Thymus (tissue), 11 donors: Measurements from ENCODE around the gene NT5DC4. TPM values are rescaled to one million over a fixed set of nuclear protein-coding genes. Genes with fewer than 3 reads are reported as not detected.

Source experiments
- DNase-seq, 9 donors: peaks; one replicate each; pipeline ENCODE4 v3.0.0-alpha.2; 2013; ENCODE audit warnings: low spot score in 9 of 9, low read depth in 6 of 9, missing footprints in 1 of 9
- H3K27ac ChIP-seq, 2 donors: one replicate each; pipeline ENCODE4 v1.5.1; 2013; ENCODE audit warnings: control low read depth in 1 of 2, low read depth in 1 of 2, low read length in 1 of 2, mild to moderate bottlenecking in 1 of 2, moderate library complexity in 1 of 2
- H3K27me3 ChIP-seq, 2 donors: one replicate each; pipeline ENCODE4 v1.5.1; 2013; ENCODE audit warnings: low read length in 1 of 2; ENCODE audit not compliant: control insufficient read depth in 2 of 2, insufficient read depth in 1 of 2
- H3K36me3 ChIP-seq, 2 donors: one replicate each; pipeline ENCODE4 v1.5.1; 2013; ENCODE audit warnings: low read length in 1 of 2, mild to moderate bottlenecking in 1 of 2, moderate library complexity in 1 of 2; ENCODE audit not compliant: control insufficient read depth in 2 of 2, insufficient read depth in 2 of 2
- H3K4me1 ChIP-seq, 2 donors: one replicate each; pipeline ENCODE4 v1.5.1; 2013; ENCODE audit warnings: low read length in 2 of 2; ENCODE audit not compliant: control insufficient read depth in 2 of 2, insufficient read depth in 2 of 2
- H3K4me3 ChIP-seq, 2 donors: one replicate each; pipeline ENCODE4 v1.5.1; 2013; ENCODE audit warnings: low read length in 2 of 2, control low read depth in 1 of 2, mild to moderate bottlenecking in 1 of 2
- H3K9me3 ChIP-seq, 2 donors: one replicate each; pipeline ENCODE4 v1.5.1; 2013; ENCODE audit warnings: low read length in 1 of 2, mild to moderate bottlenecking in 1 of 2; ENCODE audit not compliant: control insufficient read depth in 2 of 2, insufficient read depth in 1 of 2
- WGBS: extraction: QIAGEN DNeasy Blood & Tissue Kit; methylation state at CpG from one replicate; pipeline ENCODE4 v1.1.7; 2013; 5-methylcytosine and 5-hydroxymethylcytosine counted together
- polyA plus RNA-seq: library from polyadenylated mRNA; stranded (reverse); fragments of 200-250 nt; gene quantifications from one replicate; pipeline ENCODE4 v1.2.3, GENCODE V29; 2013
- total RNA-seq: library from RNA; stranded (reverse); fragments of 120-200 nt; gene quantifications from one replicate; pipeline ENCODE4 v1.2.4, GENCODE V29; 2013
- donor health status: healthy.

NT5DC4 gene
- total and polyA plus RNA-seq, 2 donors = 0.25 to 0.85 TPM

DNA sequence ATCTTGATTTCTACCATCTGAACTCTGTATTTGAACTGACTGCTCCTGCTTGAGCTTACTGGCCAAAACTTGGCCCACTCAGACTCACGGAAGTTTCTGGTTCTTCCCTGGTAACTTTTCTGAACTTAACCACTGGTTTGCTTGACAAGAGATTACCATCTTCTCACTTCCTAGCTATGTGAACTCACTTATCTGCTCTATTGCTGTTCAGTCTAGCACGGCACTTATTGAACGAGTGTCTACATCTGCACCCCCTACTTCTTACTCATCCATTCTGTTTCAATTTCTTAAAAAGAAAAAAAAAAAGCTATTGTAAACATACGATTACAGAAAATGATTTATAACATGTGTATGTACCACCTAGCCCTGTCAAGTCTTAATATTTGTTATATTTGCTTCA lies 34.6 kb downstream of the NT5DC4 start:
- Histone ChIP-seq H3K27me3 (no peaks in the 10 kb centered on the region), H3K27ac (no peak overlapping the region), H3K4me1 (no peaks in the 10 kb centered on the region), H3K9me3 (no peaks in the 10 kb centered on the region), H3K36me3 (peaks cover 39 to 81% of the 10 kb centered on the region in 2 donors), H3K4me3 (no peak overlapping the region)
- 95% methylated on average over 4 of the region's 4 CpGs for WGBS
- no peak for DNase-seq

DNA sequence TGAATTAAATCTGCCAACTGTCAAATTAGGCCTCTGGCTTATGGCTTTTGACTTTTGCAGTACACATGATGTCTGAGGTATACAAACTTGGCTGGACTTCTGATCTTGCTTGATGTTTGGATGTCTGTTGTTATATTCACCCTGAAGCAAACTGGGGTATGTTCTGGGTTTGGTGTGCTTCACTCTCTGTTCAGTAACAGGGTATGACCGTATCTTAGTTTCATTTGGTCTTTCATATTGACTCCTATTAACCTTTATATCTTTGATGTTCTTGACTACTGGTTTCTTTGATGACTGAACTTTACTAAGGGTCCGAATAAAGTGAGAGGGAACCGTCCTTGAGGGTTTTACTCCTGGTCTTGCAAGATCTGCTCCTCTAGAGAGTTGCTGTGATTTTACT lies 35.4 kb downstream of the NT5DC4 start:
- Histone ChIP-seq H3K4me3 (no peak overlapping the region), H3K27ac (no peak overlapping the region), H3K9me3 (no peaks in the 10 kb centered on the region), H3K27me3 (no peaks in the 10 kb centered on the region), H3K4me1 (no peaks in the 10 kb centered on the region), H3K36me3 (peaks cover 39 to 83% of the 10 kb centered on the region in 2 donors)
- 95% methylated on average over 3 of the region's 3 CpGs for WGBS
- no peak for DNase-seq

DNA sequence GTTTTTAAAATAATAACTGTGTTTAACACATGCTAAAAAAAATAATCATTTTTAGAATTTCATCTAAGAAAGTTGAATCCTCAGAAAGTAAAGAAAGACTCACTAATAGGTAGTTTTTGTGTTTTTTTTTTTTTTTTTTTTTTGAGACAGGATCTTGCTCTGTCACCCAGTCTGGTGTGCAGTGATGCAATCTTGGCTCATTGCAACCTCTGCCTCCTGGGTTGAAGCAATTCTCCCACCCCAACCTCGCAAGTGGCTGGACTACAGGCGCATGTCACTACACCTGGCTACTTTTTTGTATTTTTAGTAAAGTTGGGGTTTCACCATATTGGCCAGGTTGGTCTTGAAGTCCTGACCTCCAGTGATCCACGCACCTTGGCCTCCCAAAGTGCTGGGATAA lies 36.4 kb downstream of the NT5DC4 start:
- H3K4me3 ChIP-seq = no peak overlapping the region
- H3K9me3 ChIP-seq = no peaks in the 10 kb centered on the region
- H3K4me1 ChIP-seq = peaks cover 2 to 3% of the 10 kb centered on the region in 2 donors
- no peak overlapping the region for H3K27ac ChIP-seq
- H3K27me3 ChIP-seq = no peaks in the 10 kb centered on the region
- DNase-seq = no peak
- 98% methylated on average over 3 of the region's 3 CpGs for WGBS
- peaks cover 42 to 80% of the 10 kb centered on the region in 2 donors for H3K36me3 ChIP-seq

DNA sequence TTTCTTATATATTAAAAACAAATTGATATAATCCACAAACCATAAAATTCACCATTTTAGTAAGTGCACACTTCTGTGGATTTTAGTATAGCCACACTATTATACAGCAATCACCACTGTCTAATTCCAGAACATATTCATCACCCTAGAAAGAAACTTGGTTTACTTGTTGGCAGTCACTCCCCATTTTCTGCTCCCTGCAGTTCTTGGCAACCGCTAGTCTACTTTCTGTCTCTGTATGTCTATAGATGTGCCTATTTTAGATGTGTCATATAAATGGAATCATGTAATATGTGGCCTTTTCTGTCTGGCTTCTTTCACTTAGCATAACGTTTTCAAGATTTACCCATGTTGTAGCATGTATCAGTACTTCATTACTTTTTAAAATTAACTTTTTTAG lies 37.9 kb downstream of the NT5DC4 start:
- no peak for DNase-seq
- 99% methylated on average over 2 of the region's 2 CpGs for WGBS
- H3K36me3 ChIP-seq = peaks cover 30 to 69% of the 10 kb centered on the region in 2 donors
- no peak overlapping the region for H3K27ac ChIP-seq
- no peaks in the 10 kb centered on the region for H3K9me3 ChIP-seq
- no peak overlapping the region for H3K4me3 ChIP-seq
- H3K4me1 ChIP-seq = peaks cover 11 to 14% of the 10 kb centered on the region in 2 donors
- H3K27me3 ChIP-seq = no peaks in the 10 kb centered on the region

DNA sequence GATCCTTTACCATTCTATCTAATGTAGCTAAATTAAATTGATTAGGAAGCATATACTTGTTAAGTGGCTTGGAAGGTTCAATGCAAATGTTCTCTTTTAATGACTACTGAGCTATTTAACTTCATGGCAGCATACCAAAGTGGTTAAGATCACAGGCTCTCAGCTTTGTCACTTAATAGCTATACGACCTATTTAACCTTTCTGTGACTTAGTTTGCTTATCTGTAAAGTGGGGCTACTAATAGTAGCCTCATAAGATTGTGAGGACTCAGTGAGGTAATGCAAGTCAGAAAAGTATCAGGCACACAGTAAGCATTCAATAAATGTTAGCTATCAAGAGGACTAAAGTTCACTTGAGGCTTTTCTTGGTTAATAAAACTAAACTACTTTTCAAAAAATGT lies 39.3 kb downstream of the NT5DC4 start:
- Histone ChIP-seq H3K36me3 (peaks cover 17 to 55% of the 10 kb centered on the region in 2 donors), H3K9me3 (no peaks in the 10 kb centered on the region), H3K4me1 (peaks cover 13 to 22% of the 10 kb centered on the region in 2 donors), H3K27me3 (no peaks in the 10 kb centered on the region), H3K4me3 (no peak overlapping the region), H3K27ac (no peak overlapping the region)
- 95% methylated on average over 1 of the region's 1 CpG for WGBS
- DNase-seq = no peak

DNA sequence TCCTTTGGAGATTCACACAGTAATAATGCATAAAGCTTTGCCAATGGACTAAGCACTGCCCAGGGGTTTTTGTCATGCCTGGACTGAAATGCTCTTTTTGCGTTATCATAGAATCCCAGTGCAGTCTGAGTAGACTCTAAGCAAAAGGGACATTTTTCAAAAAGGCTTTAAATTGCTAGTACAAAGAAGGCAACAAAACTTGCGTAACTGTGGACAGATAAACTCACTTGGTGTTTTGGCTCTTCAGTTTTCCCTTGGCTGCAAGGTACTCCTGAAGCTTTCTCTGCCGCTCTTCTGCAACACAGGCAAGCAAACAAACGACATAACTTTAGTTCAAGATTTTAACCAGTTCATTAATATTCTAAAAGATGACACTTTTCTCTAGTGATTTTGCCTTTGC lies 41.5 kb downstream of the NT5DC4 start:
- DNase-seq = no peak
- H3K9me3 ChIP-seq = no peaks in the 10 kb centered on the region
- no peak overlapping the region for H3K27ac ChIP-seq
- no peaks in the 10 kb centered on the region for H3K27me3 ChIP-seq
- peaks cover 6 to 35% of the 10 kb centered on the region in 2 donors for H3K36me3 ChIP-seq
- 98% methylated on average over 4 of the region's 4 CpGs for WGBS
- peaks cover 13 to 24% of the 10 kb centered on the region in 2 donors for H3K4me1 ChIP-seq
- no peak overlapping the region for H3K4me3 ChIP-seq

DNA sequence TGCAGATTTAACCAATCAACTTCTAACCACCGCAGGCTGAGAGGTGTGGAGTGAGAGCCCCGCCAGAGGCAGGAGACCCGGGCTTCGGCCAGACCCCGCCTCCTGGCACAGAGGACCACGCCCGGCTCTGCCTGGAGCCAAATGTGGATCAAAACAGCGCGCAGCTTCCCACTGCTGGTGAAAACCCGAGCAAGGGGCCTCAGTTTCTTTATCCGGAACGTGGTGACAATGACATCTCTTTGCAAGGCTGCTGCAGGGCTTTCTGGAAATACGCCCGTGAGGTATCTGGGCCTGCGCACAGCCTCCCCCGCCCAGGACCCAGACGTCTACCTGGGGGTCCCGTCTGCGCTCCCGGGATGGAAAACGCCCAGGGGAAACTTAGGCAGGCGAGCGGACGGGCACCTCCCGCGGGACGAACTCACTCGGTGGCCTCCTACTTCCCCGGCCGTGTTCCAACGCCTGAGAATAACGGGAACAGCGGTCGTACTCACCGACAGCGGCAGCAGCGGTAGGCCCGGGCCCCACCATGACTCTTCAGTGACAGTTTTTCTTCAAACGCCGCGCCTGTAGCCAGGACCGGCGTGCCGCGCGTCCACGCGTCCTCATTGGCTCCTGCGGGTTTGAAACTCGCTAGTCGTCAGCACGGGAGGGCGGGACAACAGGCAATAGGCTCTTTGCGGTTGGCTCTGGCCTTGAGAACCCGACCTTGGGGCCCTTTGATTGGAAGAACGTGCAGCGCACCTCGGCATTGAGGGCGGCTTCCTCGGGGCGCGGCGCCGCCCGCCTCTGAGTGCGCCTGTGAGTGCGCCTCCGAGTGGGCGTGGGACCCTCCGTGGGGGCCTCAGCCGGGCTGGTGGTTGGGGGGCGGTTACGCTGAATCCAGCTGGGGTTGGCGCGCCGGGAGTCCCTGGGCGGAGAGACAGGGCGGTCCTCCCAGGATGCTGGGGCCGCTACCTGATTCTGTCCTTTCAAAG lies 43.5 kb downstream of the NT5DC4 start, which contains the start of gene CKAP2L:
Gene CKAP2L (minus strand): TSS at position 539 of the 974 bp plus-strand sequence. CDS start 11 bp downstream, at position 528.
- WGBS = under 1% methylated on average over 79 of the region's 79 CpGs
- DNase-seq = peak; percentile 94 to 99 (median 97)
- H3K27ac ChIP-seq = peak within 1 kb of the TSS; percentile 18 to 76

DNA sequence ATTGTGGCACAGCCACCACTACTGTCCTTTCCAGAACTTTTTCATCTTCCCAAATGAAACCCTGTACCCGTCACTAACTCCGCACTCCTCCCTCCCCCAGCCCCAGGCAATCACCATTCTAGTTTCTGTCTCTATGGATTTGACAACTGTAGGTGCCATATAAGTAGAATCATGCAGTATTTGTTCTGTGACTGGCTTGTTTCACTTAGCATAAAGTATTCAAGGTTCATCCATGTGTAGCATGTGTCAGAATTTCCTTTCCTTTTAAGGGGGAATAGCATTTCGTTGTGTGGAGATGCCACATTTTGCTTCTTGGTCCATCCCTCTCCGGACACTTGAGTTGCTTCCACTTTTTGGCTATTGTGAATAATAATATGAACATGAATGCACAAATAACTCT lies 44.4 kb downstream of the NT5DC4 start:
- peak overlapping the region in 1 of 2 donors; percentile 58 for H3K27ac ChIP-seq
- H3K4me1 ChIP-seq = peaks cover 13 to 24% of the 10 kb centered on the region in 2 donors
- H3K27me3 ChIP-seq = no peaks in the 10 kb centered on the region
- WGBS = 93% methylated on average over 4 of the region's 4 CpGs
- H3K9me3 ChIP-seq = no peaks in the 10 kb centered on the region
- peaks cover 3 to 10% of the 10 kb centered on the region in 2 donors for H3K36me3 ChIP-seq
- no peak for DNase-seq
- peak overlapping the region; percentile 75 to 79 for H3K4me3 ChIP-seq

More for the DNA sequence above, 43.5 kb downstream of the NT5DC4 start, which contains the start of gene CKAP2L:
- Histone ChIP-seq H3K27me3 (no peaks in the 10 kb centered on the region), H3K4me3 (peak within 1 kb of the TSS; percentile 75 to 79), H3K9me3 (no peaks in the 10 kb centered on the region), H3K4me1 (peaks cover 13 to 24% of the 10 kb centered on the region in 2 donors), H3K36me3 (peaks cover 3 to 14% of the 10 kb centered on the region in 2 donors)

DNA sequence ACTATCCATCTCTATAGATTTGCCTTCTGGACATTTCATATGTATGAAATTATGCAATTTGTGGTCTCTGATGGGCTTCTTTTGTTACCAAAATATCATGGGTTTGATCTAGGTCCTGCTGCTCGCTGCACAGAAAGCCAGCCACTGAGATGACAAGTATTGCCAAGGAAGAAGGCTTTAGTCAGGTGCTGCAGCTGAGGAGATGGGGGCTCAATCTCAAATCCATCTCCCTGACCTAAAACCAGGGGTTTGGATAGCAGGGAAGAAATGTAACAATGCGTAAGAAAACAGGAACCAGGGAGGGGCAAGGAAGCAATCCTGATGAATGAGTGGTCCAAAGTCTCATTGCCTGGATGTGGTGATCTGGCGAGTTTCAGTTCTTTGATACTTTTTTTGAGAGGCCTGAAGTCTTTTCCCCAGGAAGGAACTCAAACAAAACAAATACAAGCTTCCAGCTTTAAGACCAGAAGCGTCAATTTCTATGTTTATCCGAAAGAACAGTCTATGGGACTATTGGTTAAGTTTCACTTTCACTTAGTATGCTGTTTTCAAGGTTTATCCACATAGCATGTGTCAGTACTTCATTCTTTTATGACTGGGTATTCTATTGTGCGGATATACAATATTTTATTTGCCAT lies 47.0 kb downstream of the NT5DC4 start:
- Histone ChIP-seq H3K27me3 (no peaks in the 10 kb centered on the region), H3K4me3 (no peak overlapping the region), H3K27ac (no peak overlapping the region), H3K9me3 (no peaks in the 10 kb centered on the region), H3K36me3 (no peaks in the 10 kb centered on the region), H3K4me1 (peaks cover 4 to 18% of the 10 kb centered on the region in 2 donors)
- 89% methylated on average over 6 of the region's 6 CpGs for WGBS
- no peak for DNase-seq
